DOHH2 (cell line): ENCODE data around the gene PCDH15.

Experiments used
- H3F3A ChIP-seq: fragments of 200-600 bp; sonication (generic), shearing (Covaris generic); 2 replicates; pipeline ENCODE4 v1.6.0; 2016; ENCODE audit warnings: antibody characterized with exemption, mild to moderate bottlenecking; ENCODE audit not compliant: control insufficient read depth, insufficient read depth
- H3K27ac ChIP-seq: fragments of 200-600 bp; sonication (generic); 2 replicates; pipeline ENCODE4 v1.5.1; 2014; ENCODE audit warnings: low read depth, mild to moderate bottlenecking, low read length, moderate library complexity
- H3K27me3 ChIP-seq: fragments of 200-600 bp; sonication (generic); 2 replicates; pipeline ENCODE4 v1.6.1; 2014; ENCODE audit warnings: mild to moderate bottlenecking, low read length, mixed read lengths; ENCODE audit not compliant: control insufficient read depth
- H3K36me3 ChIP-seq: fragments of 200-600 bp; sonication (generic); 2 replicates; pipeline ENCODE4 v1.6.1; 2014; ENCODE audit warnings: mild to moderate bottlenecking, low read length, moderate library complexity, mixed read lengths; ENCODE audit not compliant: control insufficient read depth
- H3K4me1 ChIP-seq: fragments of 200-600 bp; sonication (generic); 2 replicates; pipeline ENCODE4 v1.6.1; 2014; ENCODE audit warnings: mild to moderate bottlenecking, low read length, mixed read lengths; ENCODE audit not compliant: control insufficient read depth
- H3K4me2 ChIP-seq: fragments of 200-600 bp; sonication (generic); 2 replicates; pipeline ENCODE4 v1.6.0; 2014; ENCODE audit warnings: mild to moderate bottlenecking, low read length, moderate library complexity
- H3K4me3 ChIP-seq: fragments of 200-600 bp; sonication (generic); 2 replicates; pipeline ENCODE4 v1.5.1; 2014; ENCODE audit warnings: mild to moderate bottlenecking, low read length, mixed read lengths
- H3K79me2 ChIP-seq: fragments of 200-600 bp; sonication (generic); 2 replicates; pipeline ENCODE4 v1.6.1; 2014; ENCODE audit warnings: mild to moderate bottlenecking, low read length, mixed read lengths; ENCODE audit not compliant: control insufficient read depth
- H3K9me2 ChIP-seq: fragments of 200-600 bp; sonication (generic); replicated peaks from 2 replicates; pipeline ENCODE4 v1.6.1; 2014; ENCODE audit warnings: mild to moderate bottlenecking, low read length, mixed read lengths; ENCODE audit not compliant: control insufficient read depth
- H3K9me3 ChIP-seq: fragments of 200-600 bp; sonication (generic); 2 replicates; pipeline ENCODE4 v1.6.1; 2014; ENCODE audit warnings: antibody characterized with exemption, low read length, mixed read lengths; ENCODE audit not compliant: control insufficient read depth, insufficient read depth
- H4K20me1 ChIP-seq: fragments of 200-600 bp; sonication (generic); 2 replicates; pipeline ENCODE4 v1.6.0; 2014; ENCODE audit warnings: low read depth, mild to moderate bottlenecking, antibody characterized with exemption, low read length, moderate library complexity; ENCODE audit not compliant: control insufficient read depth, insufficient read depth
- CTCF ChIP-seq: fragments of 200-600 bp; sonication (generic); IDR thresholded peaks from one replicate; pipeline ENCODE4 v1.5.1; 2014; ENCODE audit warnings: antibody characterized with exemption, mild to moderate bottlenecking, low read depth, low read length; ENCODE audit not compliant: poor library complexity, severe bottlenecking
- EZH2phosphoT487 ChIP-seq: fragments of 200-600 bp; sonication (generic); IDR thresholded peaks from 2 replicates; pipeline ENCODE4 v1.6.1; 2017; ENCODE audit warnings: borderline replicate concordance, mild to moderate bottlenecking, antibody characterized with exemption, low read length, moderate library complexity, mixed read lengths

The PCDH15 gene

DNA sequence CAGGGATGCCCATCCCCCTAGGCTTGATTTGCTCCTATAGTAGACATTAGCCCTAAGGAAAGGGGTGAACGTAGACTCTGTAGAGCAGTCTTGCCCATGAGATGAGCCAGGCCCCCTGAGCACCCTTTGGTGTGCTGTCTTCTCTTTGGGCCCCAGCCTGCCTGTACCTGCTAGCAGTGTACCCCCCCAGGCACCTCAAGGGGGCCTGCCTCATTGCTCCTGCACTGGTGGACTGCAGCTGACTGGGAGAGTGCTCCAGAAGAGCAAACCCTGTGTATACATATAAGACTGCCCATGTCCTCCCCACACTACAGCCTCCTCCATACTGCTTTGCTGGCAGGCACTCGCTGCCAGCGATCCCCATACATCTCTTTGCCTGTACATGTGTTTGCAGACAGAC, 206.7 kb downstream of the PCDH15 start:
- no peaks in the 10 kb centered on the region for H3K36me3 ChIP-seq
- H4K20me1 ChIP-seq, result no peaks in the 10 kb centered on the region
- H3K79me2 ChIP-seq, result no peaks in the 10 kb centered on the region
- no peak overlapping the region for H3K27ac ChIP-seq
- H3F3A ChIP-seq, result no peaks in the 10 kb centered on the region
- H3K27me3 ChIP-seq, result no peaks in the 10 kb centered on the region
- no peaks in the 10 kb centered on the region for H3K9me3 ChIP-seq
- no peak for TF ChIP-seq EZH2phosphoT487
- TF ChIP-seq CTCF, result no peak
- no peaks in the 10 kb centered on the region for H3K9me2 ChIP-seq
- H3K4me3 ChIP-seq, result no peak overlapping the region
- H3K4me2 ChIP-seq, result no peak overlapping the region
- H3K4me1 ChIP-seq, result no peaks in the 10 kb centered on the region

- Histone ChIP-seq H4K20me1 (no peaks in the 10 kb centered on the region), H3F3A (no peaks in the 10 kb centered on the region), H3K79me2 (no peaks in the 10 kb centered on the region), H3K4me1 (no peaks in the 10 kb centered on the region), H3K36me3 (no peaks in the 10 kb centered on the region), H3K4me2 (no peak overlapping the region), H3K9me2 (no peaks in the 10 kb centered on the region), H3K9me3 (no peaks in the 10 kb centered on the region), H3K27me3 (no peaks in the 10 kb centered on the region), H3K27ac (no peak overlapping the region), H3K4me3 (no peak overlapping the region)
- TF ChIP-seq CTCF (no peak), EZH2phosphoT487 (no peak)
These were observed 213.1 kb downstream of the PCDH15 start for GRCh38 chr10:54587971-54588370.

GRCh38 chr10:54585572-54585971, 215.5 kb downstream of the PCDH15 start:
- no peaks in the 10 kb centered on the region for H3K36me3 ChIP-seq
- H3F3A ChIP-seq, result no peaks in the 10 kb centered on the region

More at GRCh38 chr10:54585572-54585971, 215.5 kb downstream of the PCDH15 start:
- no peak overlapping the region for H3K4me3 ChIP-seq
- H4K20me1 ChIP-seq, result no peaks in the 10 kb centered on the region
- no peaks in the 10 kb centered on the region for H3K9me2 ChIP-seq
- no peaks in the 10 kb centered on the region for H3K4me1 ChIP-seq
- H3K27me3 ChIP-seq, result no peaks in the 10 kb centered on the region
- no peak overlapping the region for H3K4me2 ChIP-seq
- no peak for TF ChIP-seq CTCF
- TF ChIP-seq EZH2phosphoT487, result no peak
- H3K9me3 ChIP-seq, result no peaks in the 10 kb centered on the region
- no peak overlapping the region for H3K27ac ChIP-seq
- no peaks in the 10 kb centered on the region for H3K79me2 ChIP-seq
